H9 (cell line): ENCODE data around the gene CDK10. TPM values are rescaled to one million over a fixed set of nuclear protein-coding genes. Genes with fewer than 3 reads are reported as not detected.

ENCODE experiments used
- DNase-seq: peaks from one replicate; pipeline ENCODE4 v3.0.0-alpha.2; 2017
- H2AFZ ChIP-seq: one replicate; pipeline ENCODE4 v1.6.1; 2013; ENCODE audit warnings: mild to moderate bottlenecking, low read length, control low read depth, moderate library complexity
- H2AK5ac ChIP-seq: 2 replicates; pipeline ENCODE4 v1.6.1; 2013; ENCODE audit warnings: low read length, control low read depth, mixed read lengths; ENCODE audit not compliant: insufficient read length
- H2BK120ac ChIP-seq: one replicate; pipeline ENCODE4 v1.6.1; 2013; ENCODE audit warnings: low read depth, mild to moderate bottlenecking, low read length, control low read depth, inconsistent platforms; ENCODE audit not compliant: poor library complexity, severe bottlenecking
- H2BK12ac ChIP-seq: 2 replicates; pipeline ENCODE4 v1.6.1; 2013; ENCODE audit warnings: low read length, control low read depth, mixed read lengths, low read depth; ENCODE audit not compliant: insufficient read length
- H2BK15ac ChIP-seq: 2 replicates; pipeline ENCODE4 v1.6.1; 2013; ENCODE audit warnings: low read depth, low read length, control low read depth
- H2BK20ac ChIP-seq: one replicate; pipeline ENCODE4 v1.6.1; 2013; ENCODE audit warnings: low read depth, mild to moderate bottlenecking, low read length, control low read depth, inconsistent platforms; ENCODE audit not compliant: poor library complexity, severe bottlenecking
- H2BK5ac ChIP-seq: 2 replicates; pipeline ENCODE4 v1.6.1; 2013; ENCODE audit warnings: low read length, control low read depth, mixed read lengths; ENCODE audit not compliant: insufficient read length
- H3K14ac ChIP-seq: 2 replicates; pipeline ENCODE4 v1.6.1; 2013; ENCODE audit warnings: low read length, control low read depth; ENCODE audit not compliant: insufficient read depth
- H3K18ac ChIP-seq: 2 replicates; pipeline ENCODE4 v1.6.1; 2013; ENCODE audit warnings: low read depth, mild to moderate bottlenecking, mixed read lengths, low read length, control low read depth; ENCODE audit not compliant: insufficient read length
- H3K23ac ChIP-seq: 2 replicates; pipeline ENCODE4 v1.6.1; 2013; ENCODE audit warnings: low read length, control low read depth, mixed read lengths, low read depth; ENCODE audit not compliant: insufficient read length
- H3K23me2 ChIP-seq: 2 replicates; pipeline ENCODE4 v1.6.1; 2013; ENCODE audit warnings: low read depth, mild to moderate bottlenecking, mixed read lengths, low read length, control low read depth; ENCODE audit not compliant: insufficient read length, poor library complexity, severe bottlenecking
- H3K27ac ChIP-seq: 2 replicates; pipeline ENCODE4 v1.5.1; 2013; ENCODE audit warnings: low read length, control low read depth, mixed read lengths, low read depth; ENCODE audit not compliant: insufficient read length
- H3K27me3 ChIP-seq: 2 replicates; pipeline ENCODE4 v1.6.1; 2013; ENCODE audit warnings: low read length, control low read depth, inconsistent platforms; ENCODE audit not compliant: insufficient read depth
- H3K4ac ChIP-seq: 2 replicates; pipeline ENCODE4 v1.6.1; 2013; ENCODE audit warnings: low read depth, mild to moderate bottlenecking, control low read depth, inconsistent platforms, low read length, moderate library complexity
- H3K4me1 ChIP-seq: 2 replicates; pipeline ENCODE4 v1.6.1; 2013; ENCODE audit warnings: low read length, control low read depth, inconsistent platforms; ENCODE audit not compliant: insufficient read depth
- H3K4me2 ChIP-seq: 2 replicates; pipeline ENCODE4 v1.6.1; 2013; ENCODE audit warnings: low read length, control low read depth, mixed read lengths; ENCODE audit not compliant: insufficient read length, insufficient read depth
- H3K56ac ChIP-seq: 2 replicates; pipeline ENCODE4 v1.6.1; 2013; ENCODE audit warnings: low read depth, mild to moderate bottlenecking, mixed read lengths, low read length, control low read depth; ENCODE audit not compliant: insufficient read length
- H3K79me1 ChIP-seq: 2 replicates; pipeline ENCODE4 v1.6.1; 2013; ENCODE audit warnings: low read depth, mild to moderate bottlenecking, moderate library complexity, low read length, control low read depth, inconsistent platforms; ENCODE audit not compliant: insufficient read depth, poor library complexity, severe bottlenecking
- H3K79me2 ChIP-seq: 2 replicates; pipeline ENCODE4 v1.6.1; 2013; ENCODE audit warnings: low read length, control low read depth, inconsistent platforms; ENCODE audit not compliant: insufficient read depth
- H3K9ac ChIP-seq: 2 replicates; pipeline ENCODE4 v1.6.1; 2013; ENCODE audit warnings: low read length, control low read depth, mixed read lengths; ENCODE audit not compliant: insufficient read length; ENCODE audit errors: extremely low read depth
- H3K9me3 ChIP-seq: one replicate; pipeline ENCODE4 v1.6.1; 2013; ENCODE audit warnings: low read depth, low read length, inconsistent platforms; ENCODE audit not compliant: control insufficient read depth
- H3T11ph ChIP-seq: one replicate; pipeline ENCODE4 v1.6.1; 2013; ENCODE audit warnings: mild to moderate bottlenecking, low read length, control low read depth, inconsistent platforms
- H4K20me1 ChIP-seq: one replicate; pipeline ENCODE4 v1.6.1; 2013; ENCODE audit not compliant: control insufficient read depth, insufficient read length, insufficient read depth
- H4K5ac ChIP-seq: 2 replicates; pipeline ENCODE4 v1.6.1; 2013; ENCODE audit warnings: low read depth, mild to moderate bottlenecking, mixed read lengths, low read length, control low read depth; ENCODE audit not compliant: insufficient read length
- H4K8ac ChIP-seq: replicated peaks from 2 replicates; pipeline ENCODE4 v1.6.1; 2013; ENCODE audit warnings: low read length, control low read depth, mixed read lengths, low read depth; ENCODE audit not compliant: insufficient read length
- H4K91ac ChIP-seq: 2 replicates; pipeline ENCODE4 v1.6.1; 2013; ENCODE audit warnings: low read depth, mild to moderate bottlenecking, moderate library complexity, mixed read lengths, low read length, control low read depth; ENCODE audit not compliant: insufficient read length
- H3K27ac Mint-ChIP-seq, 3 experiments: 2 replicates in 2 of 3; 3 replicates in 1 of 3; pipeline ENCODE4 v1.8.0; 2020 to 2021; ENCODE audit warnings: mixed read lengths in 3 of 3, mild to moderate bottlenecking in 1 of 3, moderate library complexity in 1 of 3
- H3K27me3 Mint-ChIP-seq: 2 replicates; pipeline ENCODE4 v1.8.0; 2021; ENCODE audit warnings: low read depth, mild to moderate bottlenecking, moderate library complexity, mixed read lengths
- H3K36me3 Mint-ChIP-seq, 3 experiments: 2 replicates in 2 of 3; 3 replicates in 1 of 3; pipeline ENCODE4 v1.8.0; 2020 to 2021; ENCODE audit warnings: low read depth in 3 of 3, mixed read lengths in 3 of 3; ENCODE audit not compliant: insufficient read depth in 1 of 3
- H3K4me1 Mint-ChIP-seq, 2 experiments: 2 replicates each; pipeline ENCODE4 v1.8.0; 2020; ENCODE audit warnings: mixed read lengths in 2 of 2
- H3K4me3 Mint-ChIP-seq, 2 experiments: 2 replicates in 1 of 2; 3 replicates in 1 of 2; pipeline ENCODE4 v1.8.0; 2020 to 2021; ENCODE audit warnings: mild to moderate bottlenecking in 2 of 2, mixed read lengths in 2 of 2, moderate library complexity in 1 of 2
- H3K9me3 Mint-ChIP-seq, 2 experiments: 2 replicates in 1 of 2; 3 replicates in 1 of 2; pipeline ENCODE4 v1.8.0; 2020; ENCODE audit warnings: mild to moderate bottlenecking in 2 of 2, mixed read lengths in 2 of 2, moderate library complexity in 1 of 2
- WGBS: extraction: QIAGEN DNeasy Blood & Tissue Kit; methylation state at CpG from one replicate; pipeline ENCODE4 v1.1.7; 2013; ENCODE audit warnings: missing lambda C conversion rate, low lambda C conversion rate, mixed read lengths; ENCODE audit not compliant: insufficient read length; ENCODE audit errors: extremely low coverage; 5-methylcytosine and 5-hydroxymethylcytosine counted together
- total RNA-seq: library from RNA; stranded (reverse); gene quantifications from 2 replicates; pipeline ENCODE4 v1.2.1, GENCODE V29; 2021
- TF ChIP-seq, protein P1 (sequence below): fragments of 200-600 bp; sonication (generic); conservative IDR thresholded peaks from 3 replicates; pipeline ENCODE4 v1.8.0; 2021; ENCODE audit warnings: antibody characterized with exemption, mild to moderate bottlenecking

Gene CDK10
- total RNA-seq, 1 experiment from 2014 or later: 77.1 TPM

DNA sequence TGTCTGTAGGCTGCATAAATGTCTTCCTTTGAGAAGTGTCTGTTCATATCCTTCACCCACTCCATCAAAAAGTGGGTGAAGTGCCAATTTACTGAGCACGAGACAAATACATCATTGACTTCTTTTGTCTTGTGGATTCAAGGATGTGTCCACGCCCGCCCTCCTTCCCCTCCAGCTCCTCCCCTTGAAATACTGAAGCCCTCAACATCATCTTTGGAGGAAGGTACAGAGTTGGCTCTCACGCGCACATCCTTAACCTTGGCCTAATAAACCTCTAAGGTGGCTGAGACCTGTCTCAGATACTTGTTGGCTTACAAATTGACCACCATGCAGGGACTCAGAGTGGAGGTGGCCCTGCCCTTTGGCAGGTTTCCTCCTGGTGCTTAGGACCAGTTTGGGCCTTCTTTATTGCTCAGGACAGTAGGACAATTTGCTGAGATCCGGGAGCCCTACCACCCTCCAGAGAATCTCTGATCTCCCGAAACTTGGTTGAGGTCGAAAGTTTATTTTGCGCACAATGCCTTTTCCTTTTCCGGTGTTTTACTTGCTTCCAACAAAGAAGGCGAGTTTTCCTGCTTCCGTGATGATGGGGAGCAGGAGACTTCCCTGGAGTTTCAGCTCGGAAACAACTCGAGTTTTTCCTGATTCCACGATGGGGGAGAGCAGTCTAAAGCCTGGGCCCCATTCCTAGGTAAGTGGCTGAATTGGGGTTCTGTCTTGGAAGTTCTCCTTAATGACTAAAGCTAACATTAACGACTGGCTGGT, 14.1 kb upstream of the CDK10 start:
- no peak for DNase-seq
- no peak overlapping the region for H3K14ac ChIP-seq
- no peaks in the 10 kb centered on the region for H3K4me1 Mint-ChIP-seq
- peaks cover 15 to 25% (median 24%) of the 10 kb centered on the region in 3 experiments for H3K36me3 Mint-ChIP-seq
- no peak overlapping the region for H3K27ac ChIP-seq
- H3K27me3 ChIP-seq: no peaks in the 10 kb centered on the region
- H3K9me3 Mint-ChIP-seq: peaks cover 34 to 35% of the 10 kb centered on the region in 2 experiments
- no peak overlapping the region for H3K23ac ChIP-seq
- H3K4me1 ChIP-seq: no peaks in the 10 kb centered on the region
- no peak overlapping the region for H3K27ac Mint-ChIP-seq
- no peaks in the 10 kb centered on the region for H4K20me1 ChIP-seq
- H3K9me3 ChIP-seq: no peaks in the 10 kb centered on the region
- no peak overlapping the region for H3K4me2 ChIP-seq
- no peak overlapping the region for H2AK5ac ChIP-seq
- WGBS: no CpG with 5 or more reads among the region's 16 CpGs
- TF ChIP-seq, protein P1, sequence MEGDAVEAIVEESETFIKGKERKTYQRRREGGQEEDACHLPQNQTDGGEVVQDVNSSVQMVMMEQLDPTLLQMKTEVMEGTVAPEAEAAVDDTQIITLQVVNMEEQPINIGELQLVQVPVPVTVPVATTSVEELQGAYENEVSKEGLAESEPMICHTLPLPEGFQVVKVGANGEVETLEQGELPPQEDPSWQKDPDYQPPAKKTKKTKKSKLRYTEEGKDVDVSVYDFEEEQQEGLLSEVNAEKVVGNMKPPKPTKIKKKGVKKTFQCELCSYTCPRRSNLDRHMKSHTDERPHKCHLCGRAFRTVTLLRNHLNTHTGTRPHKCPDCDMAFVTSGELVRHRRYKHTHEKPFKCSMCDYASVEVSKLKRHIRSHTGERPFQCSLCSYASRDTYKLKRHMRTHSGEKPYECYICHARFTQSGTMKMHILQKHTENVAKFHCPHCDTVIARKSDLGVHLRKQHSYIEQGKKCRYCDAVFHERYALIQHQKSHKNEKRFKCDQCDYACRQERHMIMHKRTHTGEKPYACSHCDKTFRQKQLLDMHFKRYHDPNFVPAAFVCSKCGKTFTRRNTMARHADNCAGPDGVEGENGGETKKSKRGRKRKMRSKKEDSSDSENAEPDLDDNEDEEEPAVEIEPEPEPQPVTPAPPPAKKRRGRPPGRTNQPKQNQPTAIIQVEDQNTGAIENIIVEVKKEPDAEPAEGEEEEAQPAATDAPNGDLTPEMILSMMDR: no peak
- no peak overlapping the region for H2BK12ac ChIP-seq
- no peaks in the 10 kb centered on the region for H3K79me1 ChIP-seq
- no peak overlapping the region for H3T11ph ChIP-seq
- H2BK20ac ChIP-seq: no peak overlapping the region
- H2BK120ac ChIP-seq: no peak overlapping the region
- no peak overlapping the region for H3K4ac ChIP-seq
- no peaks in the 10 kb centered on the region for H3K79me2 ChIP-seq
- H3K56ac ChIP-seq: no peak overlapping the region
- no peak overlapping the region for H2BK15ac ChIP-seq
- no peak overlapping the region for H3K18ac ChIP-seq
- no peak overlapping the region for H4K8ac ChIP-seq
- no peaks in the 10 kb centered on the region; the same call in 1 of the 2 replicates for H3K27me3 Mint-ChIP-seq
- H4K91ac ChIP-seq: no peak overlapping the region
- H3K9ac ChIP-seq: no peak overlapping the region
- H2AFZ ChIP-seq: no peak overlapping the region
- no peak overlapping the region for H2BK5ac ChIP-seq
- no peak overlapping the region for H4K5ac ChIP-seq
- no peak overlapping the region for H3K4me3 Mint-ChIP-seq
- H3K23me2 ChIP-seq: no peaks in the 10 kb centered on the region
